ENCODE measurements around the gene KBTBD7.
"Not testable (repeated sequence)": the region's sequence is repeated elsewhere in the genome, so short reads cannot be mapped to it uniquely, and the experiment has no call there.

The KBTBD7 gene

GRCh38 chr13:41196620-41197019 is 2.3 kb upstream of the KBTBD7 start:
- no peak for DNase-seq

GRCh38 chr13:41196011-41196410 is 1.6 kb upstream of the KBTBD7 start:
- no peak for DNase-seq

GRCh38 chr13:41193469-41193868 is 900 bp downstream of the KBTBD7 start:
- DNase-seq, result no peak

- no peak for DNase-seq
Observed at GRCh38 chr13:41188584-41188983, 5.8 kb downstream of the KBTBD7 start.

GRCh38 chr13:41186481-41186880 is 7.9 kb downstream of the KBTBD7 start:
- no peak for DNase-seq

- DNase-seq, result no peak
Observed at GRCh38 chr13:41182231-41182630, 12.1 kb downstream of the KBTBD7 start.

- DNase-seq, result no peak
Observed at GRCh38 chr13:41179593-41180250, 14.6 kb downstream of the KBTBD7 start.

GRCh38 chr13:41178040-41178439 is 16.3 kb downstream of the KBTBD7 start:
- DNase-seq, result no peak

- no peak for DNase-seq
Observed at GRCh38 chr13:41177616-41178015, 16.8 kb downstream of the KBTBD7 start.

- DNase-seq, result not testable (repeated sequence)
Observed at GRCh38 chr13:41175576-41175975, 18.8 kb downstream of the KBTBD7 start.

GRCh38 chr13:41162151-41162550 is 32.2 kb downstream of the KBTBD7 start:
- DNase-seq, result no peak

GRCh38 chr13:41159174-41159573 is 35.2 kb downstream of the KBTBD7 start:
- DNase-seq, result no peak

- DNase-seq, result no peak
Observed at GRCh38 chr13:41157048-41157717, 37.2 kb downstream of the KBTBD7 start.

- DNase-seq, result no peak
Observed at GRCh38 chr13:41156620-41157019, 37.7 kb downstream of the KBTBD7 start.

GRCh38 chr13:41154042-41154441 is 40.3 kb downstream of the KBTBD7 start:
- DNase-seq, result no peak

GRCh38 chr13:41152005-41152404 is 42.4 kb downstream of the KBTBD7 start:
- no peak for DNase-seq

GRCh38 chr13:41150058-41150457 is 44.3 kb downstream of the KBTBD7 start:
- DNase-seq, result no peak

- no peak for DNase-seq
Observed at GRCh38 chr13:41148419-41149283, 45.7 kb downstream of the KBTBD7 start.

- DNase-seq, result no peak
Observed at GRCh38 chr13:41145136-41145908, 49.0 kb downstream of the KBTBD7 start.

- DNase-seq, result no peak
Observed at GRCh38 chr13:41144576-41144975, 49.8 kb downstream of the KBTBD7 start.

All from stimulated activated CD4-positive, alpha-beta T cell treated with anti-CD3 and anti-CD28 coated beads, Interleukin-1b, Interleukin-23, amount 100 ng/mL, for 48 hours (primary cell).